Activated CD8-positive, alpha-beta memory T cell treated with anti-CD3 and anti-CD28 coated beads, Interleukin-2, amount 50 U/mL, for 1 hour (primary cell): ENCODE measurements around the gene PIGX.

ENCODE experiments used
- DNase-seq: peaks from one replicate; pipeline ENCODE4 v3.0.0-alpha.2; 2020; ENCODE audit errors: extremely low read depth

PIGX gene

DNA sequence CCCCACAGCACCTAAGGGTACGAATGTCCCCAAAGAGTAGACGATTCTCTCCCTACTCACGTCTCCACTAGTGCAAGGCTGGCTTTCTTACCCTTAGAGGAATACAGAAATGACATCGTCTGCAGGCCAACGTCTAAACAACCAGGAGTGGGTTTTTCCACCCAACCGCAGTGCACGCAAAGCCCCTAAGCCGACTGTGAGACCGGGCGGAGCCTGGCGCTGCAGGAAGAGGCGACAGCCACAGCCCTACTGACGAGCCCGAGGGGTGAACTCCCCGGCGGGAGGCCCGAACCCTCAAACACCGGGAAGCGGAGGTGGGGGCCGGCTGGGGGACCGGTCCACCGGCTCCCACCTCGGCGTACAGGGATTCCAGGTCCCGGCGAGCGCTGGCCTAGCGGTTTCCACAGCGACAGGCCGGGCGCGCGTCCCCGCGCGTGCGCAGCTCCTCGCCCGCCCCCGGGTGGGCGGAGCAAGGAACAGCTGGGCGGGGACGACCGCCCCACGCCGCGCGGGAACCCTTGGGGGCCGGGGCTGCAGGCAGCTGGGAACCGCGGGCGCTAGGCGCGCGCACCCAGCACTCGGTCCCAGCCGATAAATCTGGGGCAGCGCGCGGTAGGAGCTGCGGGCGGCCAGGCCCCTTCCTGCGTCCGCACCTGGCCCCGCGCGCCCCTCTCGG lies at the start of gene PIGX, which contains the start of gene CEP19:
PIGX (plus strand) TSS at position 540 of the 676 bp plus-strand sequence.
CEP19 (minus strand) TSS at position 413 of the 676 bp plus-strand sequence. CDS start 3,593 bp downstream, outside the sequence.
- DNase-seq: peak; percentile 90

- DNase-seq: no peak
These were observed 49.2 kb upstream of the PIGX start for GRCh38 chr3:196662711-196663571.

GRCh38 chr3:196666001-196666867 lies 45.9 kb upstream of the PIGX start:
- no peak for DNase-seq

DNA sequence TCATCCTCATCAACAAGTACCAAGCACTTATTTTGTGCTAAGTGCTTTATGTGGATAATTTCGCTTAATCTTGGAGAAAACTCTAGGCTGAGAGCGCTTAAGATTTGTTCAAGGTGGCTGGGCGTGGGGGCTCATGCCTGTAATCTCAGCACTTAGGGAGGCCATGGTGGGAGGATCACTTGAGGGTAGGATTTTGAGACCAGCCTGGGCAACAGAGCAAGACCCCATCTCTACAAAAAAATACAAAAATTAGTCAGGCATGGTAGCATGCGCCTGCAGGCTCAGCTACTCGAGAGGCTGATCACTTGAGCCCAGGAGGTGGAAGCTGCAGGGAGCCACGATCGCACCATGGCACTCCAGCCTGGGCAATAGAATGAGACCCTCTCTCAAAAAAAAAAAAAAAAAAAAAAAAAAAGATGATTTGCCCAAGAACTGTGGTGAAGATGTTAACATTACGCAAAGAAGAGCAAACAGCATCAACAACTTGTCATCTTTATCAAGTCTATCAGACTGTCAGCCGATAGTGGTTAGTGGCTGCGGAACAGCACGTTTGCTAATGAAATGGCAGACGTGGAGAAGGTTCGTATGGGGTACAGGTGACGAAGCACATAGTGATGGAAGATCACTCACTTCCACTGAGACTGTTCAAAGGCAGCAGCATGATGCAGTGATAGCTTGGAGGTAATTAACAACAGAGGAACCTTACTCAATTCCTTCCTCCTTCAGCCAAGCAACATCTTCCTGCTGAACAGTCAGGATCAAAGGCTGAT lies 44.9 kb upstream of the PIGX start:
- DNase-seq: no peak

DNA sequence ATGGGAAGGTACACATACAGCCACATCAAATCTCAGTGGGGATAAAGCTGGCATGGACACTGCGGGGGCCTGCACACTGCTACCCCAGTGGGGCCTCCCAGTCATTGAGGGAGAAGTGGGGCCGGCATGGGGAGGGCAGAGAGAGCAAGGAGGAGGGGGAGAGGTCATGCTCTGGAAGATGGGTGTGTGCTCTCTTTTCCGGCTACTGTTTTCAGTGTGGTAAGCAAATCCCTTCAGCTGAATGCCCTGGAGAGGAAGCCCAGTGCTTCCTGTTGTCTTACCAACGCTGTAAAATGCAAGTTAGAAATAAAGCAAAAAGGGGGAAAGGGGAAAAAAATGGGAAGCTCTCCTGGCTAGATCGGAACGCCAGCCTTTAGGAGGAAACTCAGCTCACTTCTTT lies 41.8 kb upstream of the PIGX start:
- DNase-seq: no peak

DNA sequence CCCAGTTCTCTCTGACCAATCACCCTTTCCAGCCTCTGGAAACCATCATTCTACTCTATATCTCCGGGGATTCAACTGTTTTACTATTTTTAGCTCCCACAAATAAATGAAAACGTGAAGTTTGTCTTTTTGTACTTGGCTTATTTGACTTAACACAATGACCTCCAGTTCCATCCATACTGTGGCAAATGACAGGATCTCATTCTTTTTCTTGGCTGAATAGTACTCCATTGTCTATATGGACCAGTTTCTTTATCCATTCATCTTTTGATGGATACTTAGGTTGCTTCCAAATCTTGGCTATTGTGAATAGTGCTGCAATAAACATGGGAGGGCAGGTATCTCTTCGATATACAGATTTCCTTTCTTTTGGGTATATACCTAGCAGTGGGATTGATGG lies 38.5 kb upstream of the PIGX start:
- DNase-seq: no peak

DNA sequence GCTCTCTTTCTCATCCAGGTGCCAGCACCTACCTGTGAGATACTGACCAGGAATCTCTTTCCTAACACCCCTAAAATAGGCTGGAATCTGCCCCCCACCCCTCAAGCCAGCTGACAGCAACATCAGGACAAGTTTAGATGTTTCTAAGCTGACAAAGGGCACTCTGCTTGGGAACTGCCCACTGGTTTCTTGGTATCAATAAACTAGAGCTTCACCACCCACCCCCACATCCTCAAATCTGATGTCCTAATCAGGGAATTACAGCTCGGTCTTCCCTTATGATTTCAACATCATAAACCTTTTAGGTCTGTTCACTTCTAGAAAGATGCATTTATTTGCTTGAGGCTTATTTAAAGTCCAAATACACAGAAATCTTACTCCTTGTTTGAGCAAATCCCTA lies 34.8 kb upstream of the PIGX start:
- no peak for DNase-seq

GRCh38 chr3:196677931-196678330 lies 34.2 kb upstream of the PIGX start:
- no peak for DNase-seq

DNA sequence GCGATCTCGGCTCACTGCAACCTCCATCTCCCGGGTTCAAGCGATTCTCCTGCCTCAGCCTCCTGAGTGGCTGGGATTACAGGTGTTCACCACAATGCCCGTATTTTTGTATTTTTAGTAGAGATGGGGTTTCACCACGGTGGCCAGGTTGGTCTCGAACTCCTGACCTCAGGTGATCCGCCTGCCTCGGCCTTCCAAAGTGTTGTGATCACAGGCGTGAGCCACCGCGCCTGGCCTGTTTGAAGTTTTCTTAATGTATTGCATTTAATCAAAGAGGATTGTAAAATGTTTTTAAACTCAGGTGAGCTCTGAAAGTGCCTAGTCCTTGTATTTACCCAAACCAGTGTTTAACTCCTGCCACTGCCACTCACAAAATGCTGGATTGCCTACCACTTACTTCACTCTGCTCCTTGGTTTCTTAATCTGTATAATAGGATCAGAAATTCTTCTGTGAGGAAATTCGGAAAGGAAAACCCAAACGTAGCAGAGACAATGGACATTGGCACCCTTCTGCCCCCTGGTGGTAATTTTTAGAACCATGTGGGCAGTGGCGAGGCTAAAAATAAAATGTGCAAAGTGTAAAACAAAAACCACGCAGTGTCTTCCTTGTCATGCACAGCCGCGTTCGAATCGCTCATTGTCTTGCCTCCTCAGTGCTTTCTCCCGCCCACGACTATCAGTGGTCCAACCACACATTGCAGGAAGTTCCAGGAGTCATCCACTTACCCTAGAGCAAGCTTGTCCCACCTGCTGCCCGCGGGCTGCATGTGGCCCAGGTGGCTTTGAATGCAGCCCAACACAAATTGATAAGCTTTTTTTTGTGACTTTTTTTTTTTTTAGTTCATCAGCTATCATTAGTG lies 27.4 kb upstream of the PIGX start:
- peak; percentile 30 for DNase-seq

GRCh38 chr3:196686436-196686835 lies 25.7 kb upstream of the PIGX start:
- no peak for DNase-seq

- no peak for DNase-seq
These were observed 23.8 kb upstream of the PIGX start for GRCh38 chr3:196688349-196688748.

DNA sequence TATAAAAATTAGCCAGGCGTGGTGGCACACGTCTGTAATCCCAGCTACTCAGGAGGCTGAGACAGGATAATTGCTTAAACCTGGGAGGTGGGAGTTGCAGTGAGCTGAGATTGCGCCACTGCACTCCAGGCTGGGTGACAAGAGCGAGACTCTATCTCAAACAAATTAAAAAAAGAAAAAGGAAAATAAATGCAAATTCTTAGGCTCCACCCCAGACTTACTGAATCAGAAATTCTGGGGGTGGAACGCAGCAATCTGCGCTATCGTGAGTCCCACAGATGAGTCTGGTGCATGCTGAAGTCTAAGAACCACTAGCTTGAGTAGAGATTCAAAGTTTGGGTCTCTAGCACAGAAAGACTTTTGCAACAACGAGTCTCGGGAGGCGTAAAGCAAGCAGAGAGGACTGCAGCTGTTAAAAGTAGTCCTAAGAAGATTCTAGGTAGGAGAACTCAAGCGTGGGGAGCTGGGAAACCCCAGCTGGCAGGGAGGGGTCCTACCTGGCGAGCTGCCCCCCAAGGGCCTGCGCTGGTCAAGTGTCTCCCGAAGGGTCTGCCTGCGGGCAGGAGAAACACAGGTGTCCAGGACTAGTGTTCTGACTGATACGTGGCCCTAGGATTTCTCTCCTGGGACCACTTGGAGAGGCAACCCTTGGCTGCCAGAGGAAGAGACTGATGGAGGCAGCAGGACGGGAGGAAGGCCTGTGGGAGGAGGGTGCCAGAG lies 22.1 kb upstream of the PIGX start:
- no peak for DNase-seq

DNA sequence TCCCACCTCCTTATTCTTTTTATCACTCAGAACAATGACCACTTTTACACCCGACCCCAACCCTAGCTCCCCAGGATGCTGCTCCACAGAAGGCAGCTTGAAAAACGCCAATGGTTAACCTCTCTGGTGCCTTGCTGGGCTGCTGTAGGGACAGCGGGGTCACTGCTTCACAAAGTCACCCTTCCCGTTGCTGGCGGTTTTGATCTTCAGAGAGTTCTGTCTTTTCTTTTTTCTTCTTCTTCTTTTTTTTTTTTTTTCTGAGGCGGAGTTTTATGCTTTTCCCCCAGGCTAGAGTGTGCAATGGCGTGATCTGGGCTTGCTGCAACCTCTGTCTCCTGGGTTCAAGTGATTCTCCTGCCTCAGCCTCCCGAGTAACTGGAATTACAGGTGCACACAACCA lies 20.8 kb upstream of the PIGX start:
- DNase-seq: no peak

- DNase-seq: no peak
These were observed 18.0 kb upstream of the PIGX start for GRCh38 chr3:196694202-196694638.

DNA sequence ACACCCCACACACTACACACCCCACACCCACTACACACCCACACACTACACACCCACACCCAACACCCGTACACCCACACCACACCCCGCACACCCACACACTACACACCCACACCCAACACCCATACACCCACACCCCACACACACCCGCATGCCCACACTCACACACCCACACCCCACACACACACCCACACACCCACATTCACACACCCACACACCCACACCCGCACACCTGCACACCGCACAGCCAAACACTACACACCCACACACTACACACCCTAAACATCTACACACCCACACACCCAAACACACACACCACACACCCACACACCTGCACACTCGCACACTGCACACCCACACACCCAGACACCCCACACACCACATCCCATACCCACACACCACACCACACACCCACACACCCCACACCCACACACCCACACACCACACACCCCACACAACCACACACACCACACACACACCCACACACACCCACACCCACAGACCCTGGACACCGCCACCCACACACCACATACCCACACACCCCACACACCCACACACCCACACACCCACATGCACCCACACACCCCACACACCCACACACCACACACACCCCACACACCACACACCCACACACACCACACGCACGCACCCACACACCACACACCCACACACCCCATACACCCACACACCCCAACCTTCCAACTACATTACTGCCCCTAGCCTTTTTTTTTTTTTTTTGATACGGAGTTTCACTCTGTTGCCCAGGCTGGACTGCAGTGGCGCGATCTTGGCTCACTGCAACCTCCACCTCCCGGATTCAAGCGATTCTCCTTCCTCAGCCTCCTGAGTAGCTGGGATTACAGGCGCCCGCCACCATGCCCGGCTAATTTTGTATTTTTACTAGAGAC lies 17.0 kb upstream of the PIGX start:
- DNase-seq: no peak

DNA sequence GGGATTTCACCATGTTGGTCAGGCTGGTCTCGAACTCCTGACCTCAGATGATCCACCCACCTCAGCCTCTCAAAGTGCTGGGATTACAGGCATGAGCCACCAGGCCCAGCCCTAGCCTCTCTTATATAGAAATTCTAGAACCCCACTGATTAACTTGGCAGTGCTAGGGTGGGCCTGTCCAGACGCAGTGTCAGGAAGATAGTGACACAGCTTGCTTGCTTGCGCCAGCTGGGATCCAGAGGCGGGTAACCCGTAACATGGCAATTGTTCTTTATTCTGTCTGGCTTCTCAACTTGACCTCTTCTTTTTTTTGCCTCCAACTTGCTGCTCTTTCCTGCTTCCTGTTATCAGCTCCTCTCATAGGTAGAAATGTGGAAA lies 16.3 kb upstream of the PIGX start:
- DNase-seq: no peak

DNA sequence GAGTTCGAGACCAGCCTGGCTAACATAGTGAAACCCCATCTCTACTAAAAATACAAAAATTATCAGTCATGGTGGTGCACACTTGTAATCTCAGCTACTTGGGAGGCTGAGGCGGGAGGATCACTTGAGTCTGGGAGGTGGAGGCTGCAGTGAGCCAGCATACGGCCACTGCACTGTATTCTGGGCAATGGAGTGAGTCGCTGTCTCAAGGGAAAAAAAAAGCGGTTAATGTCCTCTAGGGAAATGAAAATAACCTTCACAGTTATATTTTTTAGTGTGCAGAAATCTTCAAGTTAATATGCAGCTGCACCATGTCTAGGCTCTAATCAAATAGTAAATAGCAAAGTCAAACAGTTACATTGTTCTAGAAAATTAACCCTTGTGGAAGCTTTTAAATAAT lies 14.9 kb upstream of the PIGX start:
- DNase-seq: no peak

GRCh38 chr3:196699749-196700148 lies 12.4 kb upstream of the PIGX start:
- DNase-seq: no peak

DNA sequence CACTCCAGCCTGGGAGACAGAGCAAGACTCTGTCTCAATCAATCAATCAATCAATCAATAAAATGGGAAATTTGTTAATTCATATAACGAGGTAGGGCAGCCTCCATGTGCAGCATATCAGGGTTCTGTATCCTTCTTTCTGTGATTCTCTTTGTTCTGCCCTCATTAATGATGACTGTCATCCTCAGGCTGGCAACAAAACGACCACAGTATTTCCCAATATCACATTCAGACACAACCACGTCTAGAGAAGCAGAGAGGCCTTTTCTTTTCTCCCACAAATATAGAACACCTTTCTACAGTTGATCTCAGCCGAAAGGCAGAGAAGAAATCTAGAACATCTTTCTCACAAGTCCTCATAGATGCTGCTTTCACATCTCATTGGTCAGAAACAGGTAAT lies 11.4 kb upstream of the PIGX start:
- DNase-seq: no peak
